HG03108 (cell line): ENCODE results near the gene STXBP5.
"Not testable (repeated sequence)": the region's sequence is repeated elsewhere in the genome, so short reads cannot be mapped to it uniquely, and the experiment has no call there.

ENCODE experiments used
- ATAC-seq: cut with Tn5 transposase; IDR thresholded peaks from one replicate; pipeline ENCODE4 v1.9.1; 2021; ENCODE audit warnings: moderate library complexity; ENCODE audit not compliant: unreplicated experiment

Gene STXBP5

DNA sequence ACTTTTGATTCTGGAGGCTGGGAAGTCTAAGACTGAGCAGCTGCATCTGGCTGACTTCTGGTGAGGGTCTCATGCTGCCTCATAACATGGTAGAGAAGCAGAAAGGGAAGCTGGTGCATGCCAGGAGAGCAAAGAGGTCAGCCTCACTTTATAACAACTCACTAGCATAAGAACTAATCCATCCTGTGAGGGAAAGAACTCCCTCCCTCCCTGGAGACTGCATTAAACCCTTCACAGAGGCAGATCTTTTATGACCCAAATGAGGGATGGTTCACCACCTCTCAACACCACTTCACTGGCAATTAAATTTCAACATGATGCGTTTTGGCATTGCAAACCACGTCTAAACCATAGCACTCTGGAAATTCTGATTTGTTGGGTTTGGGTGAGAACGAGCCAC, 33.9 kb downstream of the STXBP5 start:
- ATAC-seq = no peak

DNA sequence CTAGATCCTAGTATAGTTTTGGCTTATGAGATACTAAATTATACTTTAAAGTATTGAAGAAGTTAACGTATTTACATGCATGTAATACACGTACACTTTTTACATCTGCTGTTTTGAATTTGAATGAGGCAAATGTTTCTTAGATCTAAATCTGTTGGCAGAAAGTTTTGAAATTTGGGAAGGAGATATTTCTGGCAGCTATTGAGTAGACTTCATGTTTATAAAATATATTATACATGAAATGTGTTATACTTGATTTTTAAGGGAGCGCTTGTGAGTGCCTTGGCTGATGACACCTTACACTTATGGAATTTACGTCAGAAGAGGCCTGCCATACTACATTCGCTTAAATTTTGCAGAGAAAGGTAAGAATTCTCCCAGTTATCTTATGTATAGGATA, 34.7 kb downstream of the STXBP5 start:
- no peak for ATAC-seq

DNA sequence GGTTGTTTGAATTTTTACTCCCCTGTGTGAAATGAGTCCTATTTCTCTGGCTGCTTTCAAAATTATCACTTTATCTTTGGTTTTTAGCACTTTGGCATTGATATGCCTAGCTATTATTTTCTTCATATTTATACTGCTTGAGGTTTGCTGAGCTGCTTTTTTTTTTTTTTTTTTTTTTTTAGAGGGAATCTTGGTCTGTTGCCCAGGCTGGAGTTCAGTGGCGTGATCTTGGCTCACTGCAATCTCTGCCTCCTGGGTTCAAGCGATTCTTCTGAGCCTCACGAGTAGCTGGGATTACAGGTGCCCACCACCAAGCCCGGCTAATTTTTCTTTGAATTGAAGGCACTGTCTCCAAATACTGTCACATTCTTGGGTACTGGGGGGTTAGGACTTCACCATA, 40.6 kb downstream of the STXBP5 start:
- no peak for ATAC-seq

DNA sequence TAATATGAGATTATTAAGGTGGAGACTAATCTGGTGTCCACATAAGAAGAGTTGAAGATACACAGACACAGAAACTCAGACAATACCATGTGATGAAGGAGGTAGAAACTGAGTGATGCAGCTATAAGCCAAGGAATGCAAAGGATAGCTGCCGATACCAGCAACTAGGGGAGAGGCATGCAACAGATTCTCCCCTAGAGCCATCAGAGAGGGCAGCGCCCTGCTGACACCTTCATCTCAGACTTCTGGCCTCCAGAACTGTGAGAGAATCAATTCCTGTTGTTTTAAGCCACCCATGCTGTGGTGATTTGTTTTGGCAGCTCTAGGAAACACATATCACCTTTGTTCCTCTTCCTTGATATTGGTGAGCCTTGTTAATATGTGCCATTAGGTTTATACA, 41.5 kb downstream of the STXBP5 start:
- ATAC-seq = no peak

DNA sequence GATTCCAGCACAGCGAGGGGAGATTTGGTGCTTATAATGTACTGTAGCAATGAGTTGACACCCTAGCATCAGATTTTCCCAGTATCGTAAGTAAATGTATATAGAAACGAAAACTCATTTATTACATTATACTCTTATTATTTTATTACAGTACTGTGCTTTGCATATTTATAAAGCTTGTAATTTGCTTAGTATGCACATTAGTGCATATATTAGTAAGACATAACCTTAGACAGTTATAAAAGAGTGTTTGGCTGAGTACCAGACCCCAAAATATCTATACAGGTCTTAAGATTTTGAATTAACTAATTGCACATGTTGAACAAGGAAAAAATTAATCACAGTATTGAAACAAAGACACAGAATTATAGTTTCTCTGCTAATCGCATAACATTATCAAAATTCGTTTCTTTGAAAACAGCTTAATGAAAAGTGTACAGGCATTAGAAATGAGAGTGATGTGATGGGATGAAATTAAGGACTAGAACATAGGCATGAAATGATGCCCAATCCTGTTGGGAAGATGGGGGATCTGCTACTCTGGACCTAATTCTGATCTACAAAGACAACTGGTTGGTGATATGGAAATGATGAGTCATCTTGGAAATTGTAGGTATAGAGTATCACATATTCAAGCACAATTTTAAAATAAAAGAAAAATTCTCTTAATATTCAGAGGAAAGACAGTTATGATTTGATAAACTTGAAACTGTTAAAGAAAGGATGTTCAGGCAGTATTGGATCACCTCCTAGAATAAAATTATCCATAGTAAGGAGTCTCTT, 42.8 kb downstream of the STXBP5 start:
- ATAC-seq = no peak

DNA sequence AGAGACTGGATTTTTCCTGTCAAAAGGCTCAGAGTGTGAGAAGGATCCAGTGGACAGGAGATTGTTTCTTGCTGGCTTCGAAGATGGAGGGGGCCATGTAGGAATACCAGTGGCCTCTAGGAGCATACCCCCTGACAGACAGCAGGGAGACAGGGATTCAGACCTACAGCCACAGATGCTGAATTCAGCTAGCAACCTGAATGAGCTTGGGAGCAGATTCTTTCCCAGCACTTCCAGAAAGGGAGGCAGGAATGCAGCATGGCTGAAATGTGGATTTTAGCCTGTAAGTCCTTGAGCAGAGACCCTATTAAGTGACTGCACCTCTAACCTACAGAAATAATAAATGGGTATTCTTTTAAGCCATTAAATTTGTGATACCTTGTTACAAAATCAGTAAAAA, 44.6 kb downstream of the STXBP5 start:
- ATAC-seq = no peak

DNA sequence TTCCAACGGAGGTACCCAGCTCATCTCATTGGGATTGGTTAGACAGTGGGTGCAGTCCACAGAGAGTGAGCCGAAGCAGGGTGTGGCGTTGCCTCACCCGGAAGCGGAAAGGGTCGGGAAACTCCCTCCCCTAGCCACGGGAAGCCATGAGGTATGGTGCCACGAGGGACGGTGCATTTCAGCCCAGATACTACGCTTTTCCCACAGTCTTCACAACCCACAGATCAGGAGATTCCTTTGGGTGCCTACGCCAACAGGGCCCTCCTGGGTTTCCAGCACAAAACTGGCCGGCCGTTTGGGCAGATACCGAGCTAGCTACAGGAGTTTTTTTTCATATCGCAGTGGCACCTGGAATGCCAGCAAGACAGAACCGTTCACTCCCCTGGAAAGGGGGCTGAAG, 46.9 kb downstream of the STXBP5 start:
- no peak for ATAC-seq

DNA sequence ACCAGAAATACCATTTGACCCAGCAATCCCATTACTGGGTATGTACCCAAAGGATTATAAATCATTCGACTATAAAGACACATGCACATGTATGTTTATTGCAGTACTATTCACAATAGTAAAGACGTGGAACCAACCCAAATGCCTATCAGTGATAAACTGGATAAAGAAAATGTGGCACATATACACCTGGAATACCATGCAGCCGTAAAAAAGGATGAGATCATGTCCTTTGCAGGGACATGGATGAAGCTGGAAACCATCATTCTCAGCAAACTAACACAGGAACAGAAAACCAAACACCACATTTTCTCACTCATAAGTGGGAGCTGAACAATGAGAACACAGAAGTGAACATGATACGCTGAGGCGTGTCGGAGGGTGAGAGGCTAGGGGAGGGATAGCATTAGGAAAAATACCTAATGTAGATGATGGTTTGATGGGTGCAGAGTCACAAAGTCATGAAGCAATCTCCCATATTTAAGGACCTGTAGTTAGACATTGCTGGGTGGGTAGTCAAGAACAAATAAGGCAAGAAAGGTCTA, 50.8 kb downstream of the STXBP5 start:
- ATAC-seq = not testable (repeated sequence)

DNA sequence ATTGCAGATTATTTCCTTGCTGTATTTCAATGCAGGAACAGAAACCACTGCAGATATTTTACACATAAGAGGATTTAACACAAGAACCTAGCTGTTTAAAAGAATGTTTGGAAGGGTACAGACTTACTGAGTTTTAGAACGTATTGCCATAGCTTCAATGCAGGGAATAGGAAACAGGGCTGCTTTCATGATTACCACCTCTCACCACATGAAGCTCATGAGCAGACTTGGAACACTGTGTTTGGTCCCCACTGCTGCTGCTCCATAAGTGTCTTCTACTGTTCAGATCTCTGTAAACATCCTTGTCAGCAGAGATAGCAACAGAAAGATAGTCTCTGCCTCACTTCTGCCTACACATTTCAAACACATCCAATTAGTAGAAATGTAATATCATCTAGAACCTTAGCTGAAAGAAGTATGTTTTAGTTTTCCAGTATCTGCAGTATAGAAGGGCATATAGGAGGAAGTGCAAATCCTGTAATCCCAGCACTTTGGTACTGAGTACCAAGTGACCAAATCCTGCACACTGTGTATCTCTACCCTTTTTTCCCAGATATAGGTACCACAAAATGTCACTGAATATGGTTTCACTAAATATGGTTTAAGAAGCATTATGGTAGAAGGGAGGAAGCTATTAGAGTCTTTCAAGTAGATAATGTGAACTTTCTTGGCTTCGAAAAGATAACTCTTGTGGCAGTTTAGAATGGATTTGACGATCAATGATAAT, 51.9 kb downstream of the STXBP5 start:
- ATAC-seq = no peak

DNA sequence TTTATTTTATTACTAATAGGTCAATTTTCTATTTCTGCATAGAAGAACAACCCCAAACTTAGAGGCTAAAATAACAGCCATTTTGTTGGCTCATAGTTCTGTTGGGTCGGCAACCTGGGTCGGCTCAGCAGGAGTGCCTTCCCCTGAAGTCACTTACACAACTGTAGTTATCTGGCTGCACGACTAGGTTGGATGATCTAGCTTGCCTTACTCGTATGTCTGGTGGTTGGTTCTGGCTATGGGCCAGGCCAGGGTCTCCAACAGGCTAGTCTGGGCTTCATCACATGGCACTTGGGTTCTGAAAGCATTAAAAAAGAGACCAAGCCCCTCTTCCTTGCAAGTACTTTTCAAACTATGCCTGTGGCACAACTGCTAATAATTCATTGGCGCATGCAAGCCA, 53.5 kb downstream of the STXBP5 start:
- ATAC-seq = no peak

DNA sequence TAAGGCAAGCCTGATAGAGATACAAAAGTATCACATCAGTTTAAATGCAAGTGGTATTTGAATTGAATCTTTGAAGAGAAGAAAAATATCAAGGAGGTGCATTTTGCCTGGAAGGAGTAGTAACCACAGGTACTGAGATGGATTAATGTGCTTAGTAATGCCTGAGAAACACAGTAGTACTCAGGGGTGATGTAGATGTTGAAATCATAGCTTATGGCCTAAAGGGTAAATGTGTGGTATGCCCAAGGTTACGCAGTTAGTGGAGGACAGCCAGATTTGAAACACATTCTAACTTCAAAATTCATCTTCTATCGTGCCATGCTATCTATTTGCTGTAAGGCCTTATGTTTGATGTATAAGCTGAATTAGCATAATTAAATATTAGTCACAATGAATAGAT, 55.9 kb downstream of the STXBP5 start:
- ATAC-seq = no peak

DNA sequence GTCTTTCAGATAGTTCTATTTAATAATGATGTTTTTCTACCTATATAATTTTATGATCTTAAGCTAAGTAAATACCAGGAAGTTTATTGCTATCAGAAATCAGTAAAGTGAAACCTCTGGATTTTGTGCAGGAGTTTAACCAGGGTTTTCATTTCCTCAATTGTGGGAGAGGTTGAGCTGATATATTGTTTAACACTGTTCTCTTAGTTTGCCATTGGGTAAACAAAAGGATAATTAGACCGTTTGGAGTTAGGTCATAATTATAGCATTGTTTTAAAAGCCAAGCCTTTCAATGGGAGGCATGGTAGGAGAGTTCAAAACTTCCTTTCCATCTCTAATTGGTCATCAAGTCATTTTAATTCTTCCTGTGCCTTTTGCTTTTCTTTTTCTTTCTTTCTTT, 58.7 kb downstream of the STXBP5 start:
- ATAC-seq = no peak

DNA sequence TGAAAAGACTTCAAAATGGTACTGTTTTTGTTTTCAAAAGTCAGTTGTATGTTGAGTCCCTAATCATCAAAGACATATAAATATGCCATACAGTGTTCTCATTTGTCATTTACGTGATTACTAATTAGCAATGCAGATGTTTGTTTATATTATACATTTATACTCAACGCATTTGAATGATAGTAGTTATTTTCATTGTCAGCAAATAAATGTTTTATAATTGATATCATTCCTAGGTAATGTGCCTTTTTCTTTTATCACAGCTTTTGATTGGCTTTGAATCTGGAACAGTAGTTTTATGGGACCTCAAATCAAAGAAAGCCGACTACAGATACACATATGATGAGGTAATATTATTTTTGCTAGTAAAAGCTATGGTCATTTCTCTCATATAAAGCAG, 62.6 kb downstream of the STXBP5 start:
- no peak for ATAC-seq

DNA sequence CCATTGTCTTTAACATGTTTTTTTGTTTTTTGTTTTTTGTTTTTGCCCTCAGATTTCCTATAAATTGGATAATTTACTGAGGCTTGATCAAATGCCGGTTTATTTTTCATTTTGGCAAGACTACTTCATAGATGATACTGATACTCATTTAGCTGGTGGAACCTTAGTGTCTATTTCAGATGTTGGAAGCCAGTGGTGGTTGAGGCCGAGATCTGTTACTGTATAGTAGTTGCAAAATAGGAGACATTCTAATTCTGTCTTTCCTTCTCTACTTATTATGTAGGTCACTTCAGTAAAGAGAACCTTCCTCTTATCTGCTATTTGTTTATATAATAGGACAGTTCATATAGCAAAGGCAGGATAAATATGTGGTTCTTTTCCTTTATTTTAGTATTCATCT, 63.4 kb downstream of the STXBP5 start:
- ATAC-seq = no peak

DNA sequence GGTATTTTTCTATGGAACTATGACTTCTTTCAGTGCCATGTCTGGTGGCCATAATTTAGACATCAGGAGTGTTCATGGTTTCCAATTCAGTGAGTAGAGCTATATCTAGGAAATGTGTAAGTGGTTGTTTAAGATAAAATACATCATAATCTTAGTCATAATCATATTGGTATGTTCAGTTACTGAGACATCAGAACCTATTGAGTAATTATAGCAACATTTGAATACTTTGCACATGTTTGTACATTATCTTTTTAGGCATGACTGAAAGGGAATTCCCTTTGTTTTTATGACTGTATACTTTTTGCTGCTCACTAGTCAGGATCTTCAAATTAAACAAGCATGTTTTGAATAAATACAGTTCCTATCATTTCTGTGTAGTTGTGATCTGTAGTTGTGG, 64.0 kb downstream of the STXBP5 start:
- ATAC-seq = no peak

DNA sequence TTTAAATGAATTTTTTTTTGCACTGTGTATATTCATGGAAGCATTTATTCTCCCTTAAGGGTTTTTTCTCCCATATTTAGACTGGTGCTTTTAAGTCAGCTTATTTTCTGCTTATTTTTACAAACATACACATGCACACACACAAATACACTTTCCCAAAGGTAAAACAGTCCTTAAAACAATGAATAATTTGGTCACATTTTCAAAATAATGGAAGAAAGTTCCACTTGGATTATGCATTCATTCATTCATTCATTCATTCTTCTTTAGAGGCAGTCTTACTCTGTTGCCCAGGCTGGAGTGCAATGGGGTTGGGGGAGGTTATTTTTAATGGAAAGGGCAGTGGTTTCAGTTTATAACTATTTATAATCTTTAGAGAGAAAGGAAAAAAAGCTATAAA, 69.8 kb downstream of the STXBP5 start:
- no peak for ATAC-seq

DNA sequence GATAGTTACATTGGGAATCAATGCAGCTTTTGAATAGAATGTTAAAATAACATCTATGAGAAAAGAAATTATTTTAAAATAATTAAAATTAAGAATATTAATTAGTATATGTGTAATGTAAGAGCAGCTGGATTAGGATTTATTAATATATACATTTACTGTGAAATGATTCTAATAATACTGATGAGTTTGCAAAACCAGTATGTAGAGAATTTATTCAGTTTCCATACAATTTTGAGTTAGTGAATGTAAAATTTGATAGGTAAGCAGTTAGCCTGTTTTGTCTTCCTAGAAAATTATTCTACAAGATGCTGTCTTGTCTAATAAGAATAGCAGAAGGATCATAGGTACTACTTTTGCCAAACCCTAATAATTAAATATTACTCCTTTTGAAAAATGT, 70.6 kb downstream of the STXBP5 start:
- ATAC-seq = no peak

DNA sequence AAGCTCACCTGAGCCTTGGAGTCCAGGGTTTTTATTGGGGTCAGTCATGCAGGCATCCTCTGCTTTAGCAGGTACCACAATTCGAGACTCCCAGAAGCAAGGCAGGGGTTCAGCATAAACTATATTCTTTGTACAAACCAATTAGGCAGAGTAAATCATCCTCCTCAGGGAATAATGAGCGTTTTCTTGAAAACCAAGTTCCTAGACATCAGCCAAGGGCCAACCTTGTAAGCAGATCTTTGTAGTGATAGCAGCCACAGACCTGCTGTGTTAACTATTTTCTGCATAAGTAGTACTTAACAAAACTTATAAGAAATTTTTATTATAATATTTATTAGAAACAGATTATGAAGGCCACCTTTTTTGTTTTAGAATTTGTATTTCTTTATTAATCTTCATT, 74.7 kb downstream of the STXBP5 start:
- ATAC-seq = no peak

DNA sequence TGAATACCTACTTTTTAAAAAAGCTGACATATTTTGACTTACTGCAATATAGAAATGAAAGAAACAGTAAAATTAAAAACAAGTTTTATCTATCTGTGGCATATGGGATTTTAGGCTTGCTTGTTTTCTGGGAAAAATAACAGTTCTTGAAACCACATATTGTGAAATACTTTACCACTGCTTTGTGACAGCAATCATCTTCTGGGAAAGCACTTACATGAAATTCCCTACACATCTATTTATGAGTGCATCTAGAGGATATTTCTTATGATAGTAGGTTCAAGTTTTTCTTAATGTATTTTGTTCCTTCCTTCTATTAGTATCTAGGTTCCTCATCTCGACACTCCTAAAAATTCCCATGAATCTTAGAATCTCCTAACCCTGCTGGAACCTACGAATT, 75.2 kb downstream of the STXBP5 start:
- ATAC-seq = no peak

DNA sequence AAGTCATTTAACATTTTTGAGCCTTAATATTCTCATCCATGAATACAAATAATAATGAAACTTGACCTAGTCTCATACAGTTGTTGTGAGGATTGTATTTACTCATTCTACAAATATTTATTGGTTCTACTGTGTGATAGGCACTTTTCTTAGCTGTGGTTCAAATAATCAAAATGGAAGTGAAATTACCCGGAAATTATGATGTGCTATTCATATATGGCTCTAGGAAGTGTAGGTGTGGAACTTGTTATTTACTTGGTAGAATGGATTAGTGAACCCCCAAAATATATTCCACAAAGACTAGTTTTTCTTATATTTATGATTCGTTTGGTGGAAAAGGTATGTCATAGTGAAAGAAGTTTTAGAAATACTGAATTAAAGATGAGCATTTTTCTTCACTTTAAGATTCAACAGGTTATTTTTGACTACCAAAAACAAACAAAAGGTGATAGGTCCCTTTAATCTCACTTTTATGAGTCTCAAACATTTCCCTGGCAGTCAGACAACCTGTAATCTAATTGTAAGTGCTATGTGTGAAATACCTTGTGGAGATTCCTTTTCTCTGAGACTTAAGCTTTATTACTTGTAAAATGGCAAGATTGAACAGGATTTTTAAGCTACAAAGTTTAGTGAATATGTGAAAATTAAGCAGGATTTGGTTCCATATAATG, 77.8 kb downstream of the STXBP5 start:
- ATAC-seq = no peak

DNA sequence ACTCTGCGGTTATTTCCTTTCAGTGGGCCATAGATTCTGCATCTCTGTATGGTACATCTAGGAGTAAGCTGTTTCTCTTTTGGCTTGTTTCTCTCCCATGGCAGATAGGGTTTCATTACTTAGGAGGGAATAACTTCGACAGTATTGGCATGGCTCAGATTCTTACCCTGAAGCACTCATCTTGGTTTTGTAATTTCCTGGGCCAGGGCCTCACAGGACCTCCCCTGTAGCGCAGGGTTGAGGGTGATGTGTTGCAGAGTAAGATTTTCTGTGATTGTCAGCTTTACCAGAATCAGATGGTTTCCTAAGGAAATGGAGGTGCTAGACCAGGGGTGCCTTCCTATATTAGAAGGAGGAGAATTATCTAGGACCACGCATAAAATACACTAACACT, 78.3 kb downstream of the STXBP5 start:
- ATAC-seq = no peak

DNA sequence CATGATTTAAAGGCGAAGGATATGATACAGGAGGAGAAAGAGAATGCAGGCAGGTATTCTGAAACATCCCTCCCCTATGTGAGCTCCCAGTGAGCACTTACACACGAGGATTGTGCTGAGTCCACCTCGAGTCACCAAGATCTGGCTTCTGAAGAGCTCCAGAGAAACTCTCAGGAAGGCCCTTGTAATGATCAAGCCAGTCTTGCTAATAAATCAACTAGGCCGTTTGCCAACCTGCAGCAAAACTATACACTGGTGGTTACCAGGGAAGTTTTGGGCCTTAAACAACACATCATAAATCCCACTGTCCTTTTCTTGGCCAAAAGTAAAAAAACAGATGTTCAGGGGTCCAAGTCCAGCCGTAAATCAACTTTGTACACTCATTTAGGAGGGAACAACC, 79.2 kb downstream of the STXBP5 start:
- ATAC-seq = no peak
